ENCODE measurements around the gene AK8.

DNA sequence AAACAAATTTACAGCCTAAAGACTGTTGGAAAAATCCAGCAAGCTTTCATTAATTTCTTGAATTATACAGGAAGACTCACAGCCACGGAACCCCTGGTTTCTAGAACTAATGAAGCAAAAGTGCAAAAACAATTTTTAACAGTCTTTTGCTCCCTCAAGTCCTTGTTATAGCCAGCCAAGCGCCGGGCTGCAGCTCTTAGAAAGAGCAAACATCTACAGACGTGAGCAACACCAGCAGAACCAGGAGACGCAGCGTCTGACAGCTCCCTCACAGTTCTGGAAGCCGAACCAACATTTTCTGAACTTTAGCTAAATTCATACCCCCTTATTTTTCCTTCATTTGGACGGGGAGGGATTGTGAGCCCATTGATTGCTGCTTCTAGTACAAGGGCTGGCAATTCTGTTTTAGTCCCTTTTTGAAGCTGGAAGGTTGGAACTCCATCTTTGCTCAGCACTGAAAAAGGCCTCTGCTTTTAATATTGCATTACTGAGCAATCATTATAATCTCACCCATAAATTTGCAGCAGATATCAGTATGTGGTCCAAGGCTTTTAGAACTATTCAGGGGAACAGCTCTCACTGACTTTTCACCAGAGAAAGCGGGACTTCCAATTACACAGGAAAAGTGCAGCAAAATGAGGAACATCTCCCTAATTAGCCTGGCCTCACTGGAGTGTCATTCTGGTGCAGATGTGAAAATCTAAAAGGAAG, 45.8 kb downstream of the AK8 start:
- TF ChIP-seq CTCF (IDR thresholded peaks at IDR 0.05), result no peak
- TF ChIP-seq POLR2AphosphoS5 (IDR thresholded peaks at IDR 0.05), result no peak
- TF ChIP-seq EP300 (IDR thresholded peaks at IDR 0.05; ENCODE audit: low read depth), result no peak
- TF ChIP-seq POLR2A (IDR thresholded peaks at IDR 0.05), result no peak

All from transverse colon (tissue), 4 donors.